ENCODE results near the gene CASKIN1. TPM values are rescaled to one million over a fixed set of nuclear protein-coding genes. Genes with fewer than 3 reads are reported as not detected.

Gene CASKIN1, protein sequence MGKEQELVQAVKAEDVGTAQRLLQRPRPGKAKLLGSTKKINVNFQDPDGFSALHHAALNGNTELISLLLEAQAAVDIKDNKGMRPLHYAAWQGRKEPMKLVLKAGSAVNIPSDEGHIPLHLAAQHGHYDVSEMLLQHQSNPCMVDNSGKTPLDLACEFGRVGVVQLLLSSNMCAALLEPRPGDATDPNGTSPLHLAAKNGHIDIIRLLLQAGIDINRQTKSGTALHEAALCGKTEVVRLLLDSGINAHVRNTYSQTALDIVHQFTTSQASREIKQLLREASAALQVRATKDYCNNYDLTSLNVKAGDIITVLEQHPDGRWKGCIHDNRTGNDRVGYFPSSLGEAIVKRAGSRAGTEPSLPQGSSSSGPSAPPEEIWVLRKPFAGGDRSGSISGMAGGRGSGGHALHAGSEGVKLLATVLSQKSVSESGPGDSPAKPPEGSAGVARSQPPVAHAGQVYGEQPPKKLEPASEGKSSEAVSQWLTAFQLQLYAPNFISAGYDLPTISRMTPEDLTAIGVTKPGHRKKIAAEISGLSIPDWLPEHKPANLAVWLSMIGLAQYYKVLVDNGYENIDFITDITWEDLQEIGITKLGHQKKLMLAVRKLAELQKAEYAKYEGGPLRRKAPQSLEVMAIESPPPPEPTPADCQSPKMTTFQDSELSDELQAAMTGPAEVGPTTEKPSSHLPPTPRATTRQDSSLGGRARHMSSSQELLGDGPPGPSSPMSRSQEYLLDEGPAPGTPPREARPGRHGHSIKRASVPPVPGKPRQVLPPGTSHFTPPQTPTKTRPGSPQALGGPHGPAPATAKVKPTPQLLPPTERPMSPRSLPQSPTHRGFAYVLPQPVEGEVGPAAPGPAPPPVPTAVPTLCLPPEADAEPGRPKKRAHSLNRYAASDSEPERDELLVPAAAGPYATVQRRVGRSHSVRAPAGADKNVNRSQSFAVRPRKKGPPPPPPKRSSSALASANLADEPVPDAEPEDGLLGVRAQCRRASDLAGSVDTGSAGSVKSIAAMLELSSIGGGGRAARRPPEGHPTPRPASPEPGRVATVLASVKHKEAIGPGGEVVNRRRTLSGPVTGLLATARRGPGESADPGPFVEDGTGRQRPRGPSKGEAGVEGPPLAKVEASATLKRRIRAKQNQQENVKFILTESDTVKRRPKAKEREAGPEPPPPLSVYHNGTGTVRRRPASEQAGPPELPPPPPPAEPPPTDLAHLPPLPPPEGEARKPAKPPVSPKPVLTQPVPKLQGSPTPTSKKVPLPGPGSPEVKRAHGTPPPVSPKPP (N-terminal part only)
- total RNA-seq (2022; extraction: Qiagen RNA extraction; ENCODE audit: low read depth): 0.32 to 1.8 TPM (median 0.50 TPM) in 5 replicates

GRCh38 chr16:2196162-2196980 is at the start of gene CASKIN1:
TSS of gene CASKIN1 (minus strand) at chr16:2196605. CDS start at chr16:2196432, 173 bp downstream.

GRCh38 chr16:2236337-2237101 is 40.1 kb upstream of the CASKIN1 start, which contains the start of gene DNASE1L2:
TSS of gene DNASE1L2 (plus strand) at chr16:2236444. CDS start at chr16:2236817, 373 bp downstream.

GRCh38 chr16:2223221-2223941 is 27.0 kb upstream of the CASKIN1 start, which contains the start of gene E4F1:
TSS of gene E4F1 (plus strand) at chr16:2223591. CDS start at chr16:2223614, 23 bp downstream.

GRCh38 chr16:2214719-2214968 is 18.2 kb upstream of the CASKIN1 start, which contains the start of gene PGP:
TSS of gene PGP (minus strand) at chr16:2214840. CDS start at chr16:2214777, 63 bp downstream.

DNA sequence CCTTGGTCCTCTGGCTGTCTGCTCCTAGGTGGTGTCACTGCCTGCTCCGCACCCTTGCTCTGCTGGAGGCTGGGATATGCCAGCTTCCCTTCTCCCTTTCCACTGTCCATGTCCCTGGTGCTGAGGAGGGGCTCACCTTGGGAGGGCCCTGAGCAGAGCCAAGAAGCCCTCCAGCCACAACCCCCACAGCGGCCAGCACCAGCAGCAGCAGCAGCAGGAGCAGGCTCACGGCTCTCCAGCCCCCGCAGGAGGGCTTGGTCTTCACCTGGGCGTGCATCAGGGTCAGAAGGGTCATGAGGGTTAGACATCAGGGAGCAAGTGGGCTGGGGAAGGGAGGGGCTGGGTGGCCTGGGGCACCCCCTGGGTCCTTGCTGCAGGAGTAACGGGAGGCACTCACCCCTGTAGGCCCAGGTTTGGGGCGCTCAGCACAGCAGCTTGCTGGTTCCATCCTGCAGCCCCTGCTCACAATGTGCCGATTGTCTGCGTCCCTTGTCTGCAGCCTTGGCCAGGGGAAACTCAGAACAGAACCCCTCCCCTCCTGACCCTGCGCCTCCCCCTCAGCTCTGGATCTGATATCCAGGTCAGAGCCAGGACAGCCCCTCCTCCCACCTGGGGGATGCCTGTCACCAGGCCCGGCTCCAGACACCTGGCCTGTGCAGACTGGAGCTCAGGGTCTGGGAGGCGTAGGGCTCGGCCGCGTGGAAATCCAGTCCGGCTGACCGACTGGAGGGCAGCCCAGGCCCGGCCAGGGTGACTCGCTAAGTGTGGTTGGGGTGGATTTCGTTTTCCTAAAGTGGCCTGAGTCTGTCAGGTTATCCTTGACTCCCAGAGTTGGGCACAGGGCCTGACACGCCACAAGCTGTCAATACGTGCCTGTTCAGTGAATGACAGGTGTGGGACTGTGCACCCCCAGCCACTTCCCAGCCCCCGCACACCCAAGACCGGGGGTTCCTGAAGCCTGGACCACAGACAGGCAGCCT is 14.3 kb upstream of the CASKIN1 start, which contains the start of gene BRICD5:
TSS of gene BRICD5 (minus strand) at position 478 of the 980 bp plus-strand sequence. CDS start at position 448, 30 bp downstream.

DNA sequence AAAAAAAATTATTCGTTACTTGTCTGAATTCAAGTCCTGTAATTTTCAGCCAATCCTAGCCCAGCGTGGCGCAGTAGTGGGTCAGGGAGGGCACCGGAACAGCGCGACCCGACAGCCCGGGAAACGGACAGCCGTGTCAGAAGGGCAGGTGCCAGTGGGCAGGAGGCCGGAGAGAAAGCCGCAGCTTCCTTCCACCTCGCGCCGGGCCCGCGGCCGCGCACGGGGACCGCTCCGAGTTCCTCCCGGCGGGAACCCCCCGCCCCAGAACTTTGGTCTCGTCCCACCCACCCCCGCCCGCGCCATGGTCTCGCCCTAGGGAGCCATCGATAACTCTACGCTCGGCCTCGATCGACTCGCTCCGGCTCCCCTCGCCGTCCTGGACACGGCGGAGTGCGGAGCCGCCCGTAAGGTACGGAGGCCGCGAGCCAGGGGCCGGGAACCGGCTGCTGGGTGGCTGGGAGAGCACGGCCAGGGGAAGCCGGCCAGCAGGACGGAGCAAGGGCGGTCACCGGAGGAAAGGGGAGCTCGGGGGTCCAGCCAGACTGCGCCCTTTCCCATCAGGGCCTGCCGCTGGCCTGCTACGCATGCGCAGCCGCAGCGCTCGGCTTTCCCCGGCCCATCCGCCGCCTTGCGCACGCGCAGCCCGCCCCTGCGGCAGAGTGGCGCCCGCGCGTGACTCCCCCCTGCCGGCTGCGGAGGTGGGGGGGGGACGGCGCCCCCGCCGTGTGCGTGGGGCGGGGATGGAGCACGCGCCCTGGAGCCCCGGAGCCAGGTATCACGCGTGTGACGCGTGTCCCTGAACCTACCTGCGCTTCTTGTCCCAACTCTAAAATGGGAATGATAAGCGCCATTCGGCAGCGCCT is 8.9 kb upstream of the CASKIN1 start, which contains the start of gene MLST8:
TSS of gene MLST8 (plus strand) at position 351 of the 863 bp plus-strand sequence. CDS start 632 bp downstream, outside the sequence.

DNA sequence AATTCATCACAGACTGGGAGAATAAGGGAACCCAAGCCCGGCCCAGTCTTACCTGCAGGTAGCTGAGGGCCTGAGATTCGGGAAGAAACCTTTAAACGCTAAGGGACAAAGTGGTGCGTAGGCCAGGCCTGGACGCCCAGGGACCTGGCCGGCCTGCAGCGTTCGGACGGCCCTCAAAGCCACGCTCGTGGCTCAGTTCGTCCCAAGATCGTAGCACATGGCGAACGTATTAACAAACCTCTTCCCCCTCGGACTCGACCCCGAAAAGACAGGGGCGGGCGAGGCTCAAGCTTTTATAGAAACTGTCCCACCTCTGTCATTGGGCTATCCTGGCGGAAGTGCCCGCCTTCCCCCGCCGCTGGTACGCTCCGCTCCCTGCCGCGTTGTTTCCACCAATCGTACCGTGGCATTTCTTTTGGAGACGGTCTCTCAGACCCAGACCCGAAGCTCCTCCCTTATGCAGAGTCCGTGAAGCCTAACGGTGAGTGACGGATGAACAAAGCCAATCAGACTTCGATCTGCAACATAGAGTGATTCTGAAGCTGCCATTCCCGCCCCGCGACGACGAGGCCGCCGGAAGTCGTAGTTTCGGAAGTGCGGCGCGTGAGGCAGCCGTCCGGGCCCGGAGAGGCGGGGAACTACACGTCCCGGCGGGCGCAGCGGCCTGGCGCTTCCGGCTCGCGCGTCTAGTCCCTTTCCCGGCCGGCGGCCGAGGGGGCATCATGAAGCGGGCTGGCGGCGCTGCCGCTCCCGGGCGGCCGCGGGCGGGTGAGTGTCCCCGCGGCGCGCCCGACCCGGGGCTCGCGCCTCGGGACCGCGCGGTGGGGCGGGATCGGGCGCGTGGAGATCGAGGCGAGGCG is 41.1 kb downstream of the CASKIN1 start, which contains the start of gene TRAF7:
TSS of gene TRAF7 (plus strand) at position 692 of the 860 bp plus-strand sequence. CDS start 8,139 bp downstream, outside the sequence.

DNA sequence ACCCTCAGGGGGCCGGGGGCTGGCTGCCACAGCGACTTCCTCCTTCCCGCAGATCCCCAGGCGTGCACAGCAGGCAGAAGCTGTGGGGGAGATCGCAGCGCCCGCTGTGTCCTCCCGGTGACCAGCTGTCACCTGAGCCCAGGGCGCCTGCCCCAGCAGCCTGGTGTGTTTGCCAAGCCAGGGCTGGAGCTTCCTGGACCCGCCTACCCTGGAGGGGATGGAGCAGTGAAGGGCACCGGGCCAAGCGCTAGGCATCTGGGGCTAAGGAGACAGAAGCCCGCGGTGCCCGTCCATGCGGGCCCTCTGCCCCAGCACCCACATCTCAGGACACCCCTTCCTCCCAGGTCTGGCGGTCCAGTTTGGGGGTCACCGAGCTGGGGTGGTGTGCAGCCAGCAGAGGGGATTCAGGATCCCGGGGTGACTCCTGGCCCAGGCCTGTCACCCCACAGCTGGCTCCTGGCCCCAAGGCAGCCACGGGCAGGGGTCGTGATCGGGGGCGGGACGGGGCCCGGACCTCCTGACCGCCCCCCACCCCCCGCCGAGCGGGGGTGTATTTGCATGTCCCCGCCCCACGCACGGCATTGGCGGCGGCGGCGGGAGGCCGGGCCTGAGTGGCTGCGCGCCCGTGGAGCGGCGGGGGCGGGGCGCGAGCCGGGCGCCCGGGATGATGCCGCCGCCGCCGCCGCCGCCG is 48.3 kb downstream of the CASKIN1 start, which contains the start of gene RAB26:
TSS of gene RAB26 (plus strand) at position 645 of the 691 bp plus-strand sequence. CDS start 159 bp downstream, outside the sequence.

GRCh38 chr16:2135770-2136490 is 60.5 kb downstream of the CASKIN1 start, which contains the start of gene PKD1:
TSS of gene PKD1 (minus strand) at chr16:2135898. CDS start at chr16:2135689, 209 bp downstream.

Other genes with a start within 250 kb of the CASKIN1 start
- 0.03 to 0.06 TPM in 2 of 5 replicates, not detected in the others for gene RPL3L, start 241.9 kb downstream of the CASKIN1 start, total RNA-seq (2022; extraction: Qiagen RNA extraction; ENCODE audit: low read depth)
- gene NDUFB10, start 237.1 kb downstream of the CASKIN1 start, total RNA-seq (2022; extraction: Qiagen RNA extraction; ENCODE audit: low read depth): 234 to 300 TPM (median 255 TPM) in 5 replicates
- gene RPS2, start 231.8 kb downstream of the CASKIN1 start, total RNA-seq (2022; extraction: Qiagen RNA extraction; ENCODE audit: low read depth): 3,777 to 5,494 TPM (median 4,879 TPM) in 5 replicates
- not detected in 5 replicates for gene RNF151, start 229.7 kb downstream of the CASKIN1 start, total RNA-seq (2022; extraction: Qiagen RNA extraction; ENCODE audit: low read depth)
- gene TBL3, start 224.6 kb downstream of the CASKIN1 start, total RNA-seq (2022; extraction: Qiagen RNA extraction; ENCODE audit: low read depth): 33.8 to 44.9 TPM (median 36.1 TPM) in 5 replicates
- 0.14 to 0.29 TPM (median 0.25 TPM) in 5 replicates for gene NOXO1, start 215.1 kb downstream of the CASKIN1 start, total RNA-seq (2022; extraction: Qiagen RNA extraction; ENCODE audit: low read depth)
- 26.3 to 42.5 TPM (median 39.7 TPM) in 5 replicates for gene GFER, start 212.4 kb downstream of the CASKIN1 start, total RNA-seq (2022; extraction: Qiagen RNA extraction; ENCODE audit: low read depth)
- gene SYNGR3, start 206.6 kb downstream of the CASKIN1 start, total RNA-seq (2022; extraction: Qiagen RNA extraction; ENCODE audit: low read depth): 6.4 to 7.6 TPM (median 6.9 TPM) in 5 replicates
- 44.1 to 62.0 TPM (median 55.9 TPM) in 5 replicates for gene ZNF598, start 186.8 kb downstream of the CASKIN1 start, total RNA-seq (2022; extraction: Qiagen RNA extraction; ENCODE audit: low read depth)
- gene NPW, start 176.8 kb downstream of the CASKIN1 start, total RNA-seq (2022; extraction: Qiagen RNA extraction; ENCODE audit: low read depth): 0.74 to 1.3 TPM (median 0.99 TPM) in 5 replicates
- gene NHERF2, start 169.7 kb downstream of the CASKIN1 start, total RNA-seq (2022; extraction: Qiagen RNA extraction; ENCODE audit: low read depth): 38.6 to 58.8 TPM (median 54.7 TPM) in 5 replicates
- gene NTHL1, start 148.8 kb downstream of the CASKIN1 start, total RNA-seq (2022; extraction: Qiagen RNA extraction; ENCODE audit: low read depth): 34.0 to 46.7 TPM (median 42.0 TPM) in 5 replicates
- 34.3 to 44.5 TPM (median 38.4 TPM) in 5 replicates for gene TSC2, start 148.6 kb downstream of the CASKIN1 start, total RNA-seq (2022; extraction: Qiagen RNA extraction; ENCODE audit: low read depth)
- 41.9 to 56.6 TPM (median 50.2 TPM) in 5 replicates for gene PKD1, start 60.7 kb downstream of the CASKIN1 start, total RNA-seq (2022; extraction: Qiagen RNA extraction; ENCODE audit: low read depth)
- gene RAB26, start 48.0 kb downstream of the CASKIN1 start, total RNA-seq (2022; extraction: Qiagen RNA extraction; ENCODE audit: low read depth): 3.0 to 4.5 TPM (median 3.3 TPM) in 5 replicates
- gene TRAF7, start 40.8 kb downstream of the CASKIN1 start, total RNA-seq (2022; extraction: Qiagen RNA extraction; ENCODE audit: low read depth): 39.0 to 67.9 TPM (median 55.5 TPM) in 5 replicates
- 44.7 to 55.3 TPM (median 47.9 TPM) in 5 replicates for gene MLST8, start 8.8 kb upstream of the CASKIN1 start, total RNA-seq (2022; extraction: Qiagen RNA extraction; ENCODE audit: low read depth)
- 3.1 to 5.9 TPM (median 5.4 TPM) in 5 replicates for gene BRICD5, start 14.3 kb upstream of the CASKIN1 start, total RNA-seq (2022; extraction: Qiagen RNA extraction; ENCODE audit: low read depth)
- 16.4 to 32.8 TPM (median 30.5 TPM) in 5 replicates for gene PGP, start 18.2 kb upstream of the CASKIN1 start, total RNA-seq (2022; extraction: Qiagen RNA extraction; ENCODE audit: low read depth)
- gene E4F1, start 27.0 kb upstream of the CASKIN1 start, total RNA-seq (2022; extraction: Qiagen RNA extraction; ENCODE audit: low read depth): 18.2 to 26.6 TPM (median 23.6 TPM) in 5 replicates
- gene DNASE1L2, start 39.8 kb upstream of the CASKIN1 start, total RNA-seq (2022; extraction: Qiagen RNA extraction; ENCODE audit: low read depth): 0.63 to 1.3 TPM (median 1.2 TPM) in 5 replicates
- gene ECI1, start 55.0 kb upstream of the CASKIN1 start, total RNA-seq (2022; extraction: Qiagen RNA extraction; ENCODE audit: low read depth): 42.5 to 84.9 TPM (median 76.3 TPM) in 5 replicates
- gene RNPS1, start 71.5 kb upstream of the CASKIN1 start, total RNA-seq (2022; extraction: Qiagen RNA extraction; ENCODE audit: low read depth): 254 to 293 TPM (median 274 TPM) in 5 replicates
- 15.3 to 19.5 TPM (median 17.5 TPM) in 5 replicates for gene ABCA3, start 144.1 kb upstream of the CASKIN1 start, total RNA-seq (2022; extraction: Qiagen RNA extraction; ENCODE audit: low read depth)
- gene CCNF, start 232.8 kb upstream of the CASKIN1 start, total RNA-seq (2022; extraction: Qiagen RNA extraction; ENCODE audit: low read depth): 22.1 to 27.6 TPM (median 23.0 TPM) in 5 replicates